GM21515 (cell line): ENCODE data around the gene TMEM52.
"Not testable (repeated sequence)": the region's sequence is repeated elsewhere in the genome, so short reads cannot be mapped to it uniquely, and the experiment has no call there.

Experiments used
- ATAC-seq: cut with Tn5 transposase; IDR thresholded peaks from one replicate; pipeline ENCODE4 v1.9.1; 2021; ENCODE audit not compliant: unreplicated experiment

TMEM52 gene

DNA sequence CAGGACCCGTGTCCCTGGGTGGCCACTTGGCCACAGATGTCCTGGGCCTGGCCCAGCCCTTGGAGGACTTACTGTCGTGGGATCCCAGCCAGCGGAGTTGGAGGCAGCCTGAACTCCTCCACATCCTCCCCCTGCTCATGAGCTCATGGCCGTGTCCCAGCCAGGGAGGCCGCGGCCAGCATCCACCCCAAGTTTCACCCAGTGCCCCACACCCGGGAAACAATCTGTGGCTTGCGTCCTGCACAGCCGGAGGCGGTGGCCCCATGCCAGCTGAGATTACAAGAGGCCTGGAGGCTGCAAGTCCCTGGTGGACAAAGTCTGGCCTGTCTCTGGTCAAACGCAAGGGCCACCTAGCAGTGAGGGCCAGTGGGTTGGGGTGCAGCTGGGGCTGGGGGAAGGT lies 27.5 kb upstream of the TMEM52 start:
- ATAC-seq = no peak

DNA sequence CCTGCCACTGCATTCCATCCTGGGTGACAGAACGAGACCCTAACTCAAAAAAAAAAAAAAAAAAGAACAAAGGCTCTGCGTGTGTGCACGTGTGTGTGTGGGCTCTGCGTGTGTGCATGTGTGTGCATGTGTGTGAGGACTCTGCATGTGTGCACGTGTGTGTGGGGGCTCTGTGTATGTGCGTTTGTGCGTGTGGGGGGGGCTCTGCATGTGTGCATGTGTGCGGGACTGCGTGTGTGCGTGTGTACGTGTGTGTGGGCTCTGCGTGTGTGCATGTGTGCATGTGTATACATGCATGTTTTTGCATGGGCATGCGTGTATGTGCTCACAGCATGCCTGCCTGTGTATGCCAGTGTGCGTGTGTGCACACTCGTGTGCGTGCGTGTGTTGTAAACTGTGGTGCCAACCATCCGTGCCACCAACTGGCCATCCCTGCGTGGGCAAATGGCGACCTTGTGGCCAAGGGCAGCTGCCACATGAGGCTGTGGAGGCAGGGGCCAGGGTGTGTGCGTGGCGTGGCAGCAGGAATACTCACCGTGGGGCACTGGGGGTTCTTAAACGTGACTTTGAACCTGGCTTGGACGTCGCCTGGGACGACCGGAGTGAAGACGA lies 26.8 kb upstream of the TMEM52 start:
- ATAC-seq = no peak

DNA sequence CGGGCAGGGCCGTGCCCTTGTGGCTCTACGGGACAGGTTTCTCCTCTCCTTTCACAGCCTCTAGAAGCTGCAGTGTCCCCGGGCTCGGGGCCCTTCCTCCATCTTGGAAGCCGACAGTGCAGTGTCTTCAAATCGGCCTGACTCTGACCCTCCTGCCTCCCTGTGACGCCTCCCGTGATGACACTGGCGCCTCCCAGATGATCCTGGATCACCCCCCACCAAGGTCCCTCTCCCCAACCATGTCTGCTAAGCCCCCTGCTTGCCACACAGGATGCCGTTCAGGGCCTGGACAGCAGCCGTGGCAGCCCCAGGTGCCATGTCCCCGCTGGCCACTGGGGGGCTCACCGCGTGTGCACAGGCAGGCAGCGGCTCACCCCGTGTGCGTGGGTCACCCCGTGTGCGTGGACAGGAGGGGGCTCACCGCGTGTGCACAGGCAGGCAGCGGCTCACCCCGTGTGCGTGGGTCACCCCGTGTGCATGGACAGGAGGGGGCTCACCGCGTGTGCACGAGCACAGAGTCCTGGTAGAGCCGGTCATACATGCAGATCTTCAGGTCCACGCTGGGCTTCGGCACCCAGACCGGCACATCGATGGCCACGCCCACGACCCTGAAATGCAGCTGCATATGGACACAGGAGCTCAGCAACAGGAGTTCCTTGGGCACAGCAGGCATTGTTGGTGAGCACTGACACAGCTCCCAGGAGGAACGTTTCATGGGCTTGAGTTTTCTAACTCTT lies 24.9 kb upstream of the TMEM52 start:
- ATAC-seq = no peak

GRCh38 chr1:1942753-1943656 lies 23.9 kb upstream of the TMEM52 start:
- no peak for ATAC-seq

DNA sequence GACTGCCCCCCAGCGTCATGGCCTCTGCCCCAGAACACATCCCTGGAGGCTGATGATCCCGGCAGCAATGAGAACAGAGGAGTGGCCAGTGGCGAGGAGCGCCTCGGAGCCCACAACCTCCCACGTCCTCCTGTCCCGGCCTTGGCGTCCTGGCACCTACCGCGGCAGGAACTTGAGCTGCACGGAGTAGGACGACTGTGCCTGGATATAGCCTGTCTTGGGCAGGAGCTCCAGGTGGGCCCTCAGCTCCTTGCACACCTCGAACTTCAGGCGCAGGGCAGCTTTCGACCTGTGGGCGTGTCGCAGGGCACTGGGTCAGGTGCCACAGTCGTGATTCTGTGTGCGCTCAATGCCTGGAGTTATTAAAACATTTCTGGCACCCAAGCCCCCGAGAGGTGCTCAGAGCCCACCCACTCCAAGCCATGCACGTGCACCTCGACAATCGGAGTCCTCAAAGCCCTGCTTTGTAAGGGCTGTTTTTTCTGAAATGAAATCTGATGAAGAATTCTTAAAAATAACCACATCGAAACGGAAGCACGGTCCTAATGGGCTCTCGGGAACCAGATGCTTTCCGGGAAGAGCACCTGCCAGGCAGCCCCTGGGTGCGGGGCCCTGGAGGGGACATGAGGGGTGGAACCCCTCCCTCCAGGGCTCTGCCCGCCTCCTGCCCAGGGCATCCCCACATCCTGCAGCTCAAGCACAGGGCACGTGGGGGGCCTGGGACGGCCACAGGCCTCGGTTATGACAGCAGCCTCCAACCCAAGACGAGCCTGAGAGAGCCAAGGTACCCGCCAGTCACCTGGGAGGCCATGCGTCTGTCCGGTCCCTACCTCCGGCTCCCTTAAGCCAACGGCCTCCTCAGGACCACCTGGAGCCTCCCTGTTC lies 23.0 kb upstream of the TMEM52 start:
- no peak for ATAC-seq

DNA sequence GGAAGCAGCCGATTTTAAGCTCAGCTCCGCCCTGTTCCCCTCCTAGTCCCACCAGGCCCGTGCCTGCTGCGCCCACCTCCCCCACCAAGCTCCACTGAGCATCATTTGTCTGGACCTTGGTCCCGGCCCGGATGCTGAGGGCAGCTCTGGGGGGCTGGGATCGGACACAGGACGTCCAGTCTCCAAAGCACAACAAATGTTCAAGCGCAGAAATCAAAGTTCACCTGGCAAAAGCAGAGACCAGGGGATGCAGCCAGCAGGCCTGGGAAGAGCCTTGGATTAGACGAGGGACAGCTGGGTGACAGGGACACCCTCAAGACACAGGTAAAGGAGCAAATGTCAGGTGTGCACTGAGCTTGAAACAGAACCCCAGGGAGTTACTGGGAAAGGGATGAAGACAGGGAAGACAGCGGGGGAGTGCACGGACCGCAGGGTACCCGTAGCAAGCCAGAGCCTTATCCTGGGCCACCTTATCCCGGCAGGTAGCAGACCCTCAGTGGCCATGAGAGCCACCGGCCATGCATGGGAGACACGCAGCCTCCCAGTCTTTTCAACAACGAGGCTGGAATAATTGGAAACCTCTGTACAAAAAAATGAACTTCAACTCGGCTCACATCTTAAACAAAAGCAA lies 22.2 kb upstream of the TMEM52 start:
- ATAC-seq = no peak

- ATAC-seq = no peak
These were observed 21.0 kb upstream of the TMEM52 start for GRCh38 chr1:1940123-1940425.

- no peak for ATAC-seq
These were observed 20.4 kb upstream of the TMEM52 start for GRCh38 chr1:1939296-1940122.

DNA sequence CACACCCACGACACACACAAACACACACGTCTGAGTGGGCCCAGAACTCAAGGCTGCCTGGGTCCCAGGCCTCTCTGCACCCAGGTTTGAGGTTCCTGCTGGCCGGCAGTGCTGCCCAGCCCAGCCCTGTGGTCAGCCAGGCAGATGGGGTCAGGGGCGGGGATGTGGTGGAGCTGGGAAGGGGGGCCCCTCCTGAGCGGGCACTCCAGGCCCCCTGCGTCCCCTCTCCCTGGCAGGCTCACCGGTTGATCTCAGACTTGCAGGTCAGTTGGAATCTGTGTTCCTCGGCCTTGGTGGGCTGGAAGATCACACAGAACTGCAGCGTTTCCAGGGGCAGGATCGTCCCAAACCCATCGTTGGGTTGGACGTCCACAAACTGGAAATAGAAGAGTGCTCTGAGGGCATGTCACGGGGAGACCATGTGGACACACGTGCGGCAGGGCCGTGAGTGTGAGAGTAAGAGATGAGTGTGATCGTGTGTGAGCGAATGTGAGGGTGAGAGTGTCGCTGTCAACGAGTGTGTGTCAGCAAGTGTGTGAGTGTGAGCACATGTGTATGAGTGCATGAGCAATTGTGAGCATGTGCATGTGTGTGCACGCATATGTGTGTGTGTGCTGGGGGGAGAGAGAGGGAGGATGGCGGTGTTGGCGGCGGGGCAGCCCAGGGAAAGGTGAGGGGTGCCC lies 19.7 kb upstream of the TMEM52 start:
- ATAC-seq = no peak

DNA sequence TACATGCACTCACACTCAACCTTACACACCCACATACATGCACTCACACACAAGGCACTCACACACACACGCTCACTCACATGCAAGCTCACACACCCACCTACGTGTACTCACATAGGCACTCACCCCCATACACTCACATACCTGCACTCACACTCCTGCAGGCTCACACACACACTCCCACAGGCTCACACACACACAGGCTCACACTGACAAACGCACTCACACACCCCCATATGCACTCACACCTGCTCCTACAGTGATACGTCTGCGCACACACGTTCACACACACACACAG lies 19.1 kb upstream of the TMEM52 start:
- ATAC-seq = no peak

DNA sequence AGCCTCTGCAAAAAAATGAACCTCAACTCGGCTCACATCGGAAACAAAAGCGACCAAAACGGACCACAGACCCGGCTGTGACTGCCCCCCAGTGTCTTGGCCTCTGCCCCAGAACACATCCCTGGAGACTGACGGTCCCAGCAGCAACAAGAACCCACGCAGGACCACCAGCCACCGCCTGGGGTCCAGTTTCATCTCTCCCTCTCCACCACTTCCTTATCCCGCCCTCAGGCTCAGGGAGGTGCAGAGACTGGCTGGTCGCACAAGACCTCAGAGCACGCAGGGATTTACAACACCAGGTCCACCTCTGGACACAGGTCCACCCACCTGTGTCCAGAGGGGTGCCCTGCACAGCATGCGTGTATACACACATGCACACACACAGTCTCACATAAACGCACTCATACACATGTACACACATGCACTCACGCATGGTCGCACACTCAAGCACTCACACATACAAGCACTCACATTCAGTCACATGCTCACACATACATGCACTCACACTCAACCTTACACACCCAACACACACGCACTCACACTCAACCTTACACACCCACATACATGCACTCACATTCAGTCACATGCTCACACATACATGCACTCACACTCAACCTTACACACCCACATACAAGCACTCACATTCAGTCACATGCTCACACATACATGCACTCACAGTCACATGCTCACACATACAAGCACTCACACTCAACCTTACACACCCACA lies 18.6 kb upstream of the TMEM52 start:
- no peak for ATAC-seq

DNA sequence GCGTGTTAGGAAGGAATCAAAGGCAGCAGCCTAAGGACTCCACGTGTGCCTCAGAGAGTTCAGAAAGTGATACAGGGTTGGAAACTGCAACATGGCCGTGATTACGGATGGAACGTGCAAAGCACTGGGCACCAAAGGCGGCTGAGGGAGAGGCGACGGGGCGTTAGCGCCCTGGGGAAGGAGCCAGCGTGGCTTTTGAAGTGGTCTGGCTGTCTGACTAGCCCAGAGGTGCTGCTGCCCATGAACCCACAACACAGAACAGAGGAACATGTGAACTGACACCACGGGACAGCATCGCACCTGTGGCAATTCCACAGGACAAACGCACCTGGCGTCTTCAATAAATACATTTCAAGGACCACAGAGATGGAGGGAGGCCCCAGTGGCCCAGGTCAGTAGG lies 18.0 kb upstream of the TMEM52 start:
- no peak for ATAC-seq

DNA sequence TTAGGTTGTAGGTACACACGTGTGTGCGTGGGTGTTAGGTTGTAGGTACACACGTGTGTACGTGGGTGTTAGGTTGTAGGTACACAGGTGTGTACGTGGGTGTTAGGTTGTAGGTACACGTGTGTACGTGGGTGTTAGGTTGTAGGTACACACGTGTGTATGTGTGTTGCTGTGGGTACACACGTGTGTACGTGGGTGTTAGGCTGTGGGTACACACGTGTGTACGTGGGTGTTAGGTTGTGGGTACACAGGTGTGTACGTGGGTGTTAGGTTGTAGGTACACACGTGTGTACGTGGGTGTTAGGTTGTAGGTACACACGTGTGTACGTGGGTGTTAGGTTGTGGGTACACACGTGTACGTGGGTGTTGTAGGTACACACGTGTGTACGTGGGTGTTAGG lies 15.8 kb upstream of the TMEM52 start:
- ATAC-seq = not testable (repeated sequence)

DNA sequence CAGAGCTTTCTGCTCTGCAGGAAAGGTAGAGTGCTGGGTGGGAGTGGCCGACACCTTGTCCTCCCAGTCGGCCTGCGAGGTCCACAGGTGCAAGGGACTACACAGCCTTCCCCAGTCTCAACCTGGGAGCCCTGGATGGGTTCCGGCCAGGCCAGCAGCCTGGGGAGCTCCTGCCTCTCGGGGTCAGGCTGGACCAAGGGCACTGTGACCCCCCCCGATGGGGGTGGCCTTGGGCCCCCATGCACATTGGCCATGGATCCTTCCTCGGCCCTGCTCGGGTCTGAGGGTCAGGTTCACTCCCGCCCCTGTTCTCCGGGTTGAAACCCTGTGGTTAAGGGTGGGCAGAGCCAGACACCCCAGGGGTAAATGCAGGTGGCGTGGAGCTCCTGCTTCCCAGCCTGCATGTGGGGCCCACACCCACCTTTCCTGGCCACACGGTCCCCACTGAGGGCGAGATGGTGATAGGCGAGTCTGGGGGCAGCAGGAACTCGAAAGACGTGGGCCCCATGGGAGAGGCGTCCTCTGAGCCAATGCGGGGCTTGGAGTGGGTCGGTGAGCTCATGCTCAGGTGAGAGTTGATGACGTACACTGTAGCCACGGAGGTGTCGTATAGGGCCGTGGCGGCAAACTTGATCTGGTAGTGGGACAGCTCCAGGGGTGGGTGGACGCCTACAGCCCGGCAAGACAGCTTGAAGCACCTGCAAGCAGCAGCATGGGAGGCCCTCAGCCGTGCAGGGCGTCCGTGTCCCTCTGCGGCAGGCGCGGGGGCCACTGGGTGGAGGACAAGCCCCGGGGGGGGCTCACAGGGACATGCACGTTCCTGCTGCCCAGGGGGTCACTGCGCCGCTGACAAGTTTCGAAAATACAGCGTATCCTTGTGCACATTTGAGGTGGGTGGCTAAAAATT lies 10.8 kb upstream of the TMEM52 start:
- ATAC-seq = no peak

DNA sequence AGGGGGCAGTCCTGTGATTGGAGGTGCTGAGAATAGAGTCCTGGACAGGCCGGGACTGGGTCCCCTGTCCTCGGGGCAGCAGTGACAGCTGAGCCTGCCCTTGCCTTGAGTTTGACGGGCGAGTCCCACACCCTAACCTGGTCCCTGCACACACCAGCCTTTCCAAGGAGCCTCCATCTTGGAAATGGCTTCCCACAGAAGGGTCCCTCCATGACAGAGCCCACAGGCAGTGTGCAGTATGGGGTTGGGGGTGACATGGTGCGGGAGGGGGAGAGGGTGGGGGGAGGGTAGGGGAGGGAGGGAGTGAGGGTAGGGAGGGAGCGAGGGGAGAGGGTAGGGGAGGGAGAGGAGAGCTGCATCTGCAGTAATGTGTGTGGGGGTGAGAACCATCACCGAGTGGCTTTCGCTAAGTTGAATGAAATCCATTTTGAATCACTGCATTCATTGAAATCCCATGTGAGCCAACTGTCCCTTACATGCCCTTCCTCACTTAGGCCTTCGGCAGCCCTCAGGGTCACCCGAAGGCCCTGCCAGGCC lies 10.1 kb upstream of the TMEM52 start:
- ATAC-seq = no peak

GRCh38 chr1:1928231-1929101 lies 9.4 kb upstream of the TMEM52 start:
- no peak for ATAC-seq
